HG03460 (cell line): ENCODE results near the gene RBM10.
A peak's percentile ranks its signal among the peaks of the same experiment; 100 is the strongest.

ENCODE experiments used
- ATAC-seq: cut with Tn5 transposase; IDR thresholded peaks from one replicate; pipeline ENCODE4 v1.9.1; 2021; ENCODE audit not compliant: unreplicated experiment

RBM10 gene

GRCh38 chrX:47216393-47216925, 71.4 kb downstream of the RBM10 start:
- ATAC-seq = no peak

DNA sequence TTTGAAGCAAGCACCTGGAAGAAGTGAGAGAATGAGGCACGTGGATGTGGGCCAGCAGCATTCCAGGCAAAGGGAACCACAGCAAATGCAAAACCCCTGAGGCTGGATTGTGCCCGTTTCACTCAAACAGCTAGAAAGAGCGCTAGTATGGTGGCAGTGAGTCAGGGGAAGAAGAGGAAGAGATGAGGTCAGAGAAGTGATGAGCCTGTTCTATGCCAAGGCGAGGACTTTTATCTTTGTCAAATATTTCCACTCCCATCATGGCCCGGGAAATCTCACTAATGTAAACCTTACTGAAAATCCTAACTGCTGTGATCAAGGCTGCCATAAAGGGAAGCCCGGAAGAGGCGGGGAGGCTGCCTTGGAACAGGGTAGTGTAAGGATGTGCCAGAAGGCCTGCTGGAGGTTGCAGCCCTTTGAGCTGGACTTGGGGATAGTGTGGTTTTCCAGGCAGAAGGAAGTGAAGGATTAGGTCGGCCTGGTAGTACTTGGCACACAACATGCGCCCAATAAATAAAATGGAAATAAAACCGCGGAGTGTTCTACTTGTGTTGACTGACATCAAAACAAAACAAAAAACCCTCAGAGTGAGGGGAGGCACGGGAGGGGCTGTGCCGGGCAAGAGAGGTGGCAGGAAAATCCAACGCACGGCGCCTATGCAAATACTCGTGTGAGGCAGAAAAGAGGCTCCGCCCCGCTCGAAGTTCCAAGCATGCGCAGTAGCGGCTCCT, 72.3 kb downstream of the RBM10 start:
- no peak for ATAC-seq

DNA sequence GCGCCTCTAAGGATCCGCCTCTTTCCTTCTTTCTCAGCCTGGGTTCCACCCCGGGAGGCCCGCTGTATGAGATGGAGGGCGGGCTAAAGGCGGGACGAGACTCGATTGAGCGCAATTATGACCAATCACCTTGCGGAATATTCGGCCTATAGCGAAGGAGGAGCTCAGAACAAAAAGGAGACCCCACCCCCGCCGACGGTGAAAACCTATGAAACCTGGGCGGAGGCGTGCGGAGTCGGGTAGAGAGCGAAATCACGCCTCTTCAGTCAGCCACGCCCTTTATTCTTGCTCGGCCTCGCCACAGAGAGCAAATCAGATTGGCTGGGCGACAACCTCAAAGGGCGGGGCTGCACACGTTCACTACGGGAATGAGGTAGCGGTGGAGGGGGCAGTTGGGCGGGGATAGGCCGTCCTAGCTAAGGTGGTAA, 72.8 kb downstream of the RBM10 start:
- ATAC-seq = peak; percentile 83

- ATAC-seq = peak; percentile 40
Measured at GRCh38 chrX:47218280-47218919, 73.4 kb downstream of the RBM10 start, which contains the start of gene CDK16. CDK16 (plus strand) TSS chrX:47218681; CDS start chrX:47223558, 4,877 bp downstream.

DNA sequence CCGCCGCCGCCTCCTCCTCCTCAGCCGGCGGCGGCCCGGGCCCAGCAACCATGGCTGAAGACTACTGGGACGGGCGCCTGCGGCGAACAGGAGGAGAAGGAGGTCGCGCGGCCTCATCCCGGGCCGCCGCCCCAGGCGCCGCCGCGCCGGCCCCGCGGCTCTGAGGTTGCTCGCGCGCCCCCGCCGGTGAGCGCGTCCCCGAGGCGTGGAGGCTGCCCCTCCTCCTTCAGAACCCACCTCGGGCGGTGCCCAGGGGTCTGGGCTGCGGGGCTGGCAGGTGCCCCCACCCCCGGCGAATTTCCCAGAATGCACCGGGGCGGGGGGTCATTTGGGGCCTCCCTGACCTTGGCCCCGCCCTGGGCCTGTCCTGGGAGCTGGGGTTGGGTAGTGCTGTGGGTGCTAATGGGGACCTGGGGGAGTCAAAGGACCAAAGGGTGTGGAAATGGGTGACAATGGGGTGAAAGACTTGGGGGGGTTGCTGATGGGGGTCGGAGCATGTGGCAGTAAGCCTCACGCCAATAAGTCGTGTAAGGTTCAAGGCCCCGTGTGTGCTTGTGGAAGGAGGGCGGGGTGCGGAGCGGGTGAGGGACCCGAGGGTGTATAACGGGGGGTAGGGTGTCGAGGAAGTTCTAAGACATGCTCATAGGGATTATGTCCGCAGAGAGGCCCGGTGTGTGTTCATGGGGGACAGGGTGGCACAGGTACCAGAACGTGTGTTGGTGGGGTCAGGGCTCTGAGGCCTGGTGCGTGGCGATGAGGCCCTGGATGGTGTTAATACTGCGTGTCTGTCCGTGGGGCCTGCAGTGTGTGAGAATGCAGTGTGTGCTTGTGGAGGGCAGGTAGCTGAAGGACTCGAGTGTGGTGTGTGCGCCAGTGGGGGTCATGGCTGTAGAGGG, 74.1 kb downstream of the RBM10 start:
- no peak for ATAC-seq

DNA sequence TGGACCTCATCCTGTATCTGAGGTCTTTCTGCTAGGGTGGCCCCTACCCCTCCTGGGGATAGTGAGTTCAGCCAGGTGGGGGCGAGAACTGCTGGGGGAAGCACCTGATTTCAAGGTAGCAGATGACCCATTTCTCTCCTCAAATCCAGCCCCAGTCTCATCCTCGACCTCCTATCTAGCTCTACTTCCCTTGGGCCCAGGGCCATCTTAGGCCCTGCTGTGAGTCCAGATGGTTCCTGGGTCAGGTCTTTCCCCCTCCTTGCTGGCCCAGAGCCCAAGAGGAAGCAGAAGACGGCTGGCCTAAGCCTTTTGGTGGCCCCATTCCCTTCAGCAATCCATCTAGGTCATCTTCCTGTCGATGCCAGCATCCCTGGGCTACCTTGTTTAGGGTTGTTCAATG, 76.7 kb downstream of the RBM10 start:
- no peak for ATAC-seq

- ATAC-seq = no peak
Measured at GRCh38 chrX:47222751-47223350, 77.8 kb downstream of the RBM10 start.

DNA sequence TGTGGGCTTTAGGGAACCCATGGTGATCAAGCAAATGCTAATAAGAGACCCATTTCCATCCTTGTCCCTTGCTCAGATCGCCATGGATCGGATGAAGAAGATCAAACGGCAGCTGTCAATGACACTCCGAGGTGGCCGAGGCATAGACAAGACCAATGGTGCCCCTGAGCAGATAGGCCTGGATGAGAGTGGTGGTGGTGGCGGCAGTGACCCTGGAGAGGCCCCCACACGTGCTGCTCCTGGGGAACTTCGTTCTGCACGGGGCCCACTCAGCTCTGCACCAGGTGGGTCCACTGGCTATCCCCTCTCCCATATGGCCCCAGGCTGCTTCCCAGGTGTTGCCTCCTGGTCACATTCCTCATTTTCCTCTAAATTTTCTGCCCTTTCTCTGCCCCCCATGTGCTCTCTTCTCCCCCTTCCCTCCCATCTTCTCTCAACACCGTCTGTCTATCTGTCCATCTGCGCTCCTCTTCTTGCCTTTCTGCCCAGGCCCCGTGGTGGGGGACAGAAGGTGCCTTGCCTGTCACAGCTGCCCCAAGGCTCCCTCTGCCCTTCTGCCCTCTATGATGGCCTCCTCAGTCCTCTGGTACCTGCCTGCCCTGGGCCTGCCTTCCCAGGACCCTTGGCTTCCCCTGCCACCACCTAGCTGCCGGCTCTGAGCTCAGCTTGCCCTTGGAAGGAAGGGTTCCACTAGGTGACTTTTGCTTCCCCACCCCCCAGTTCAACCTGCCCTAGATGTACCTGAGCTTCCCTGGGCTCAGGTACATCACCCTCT, 78.6 kb downstream of the RBM10 start:
- no peak for ATAC-seq

DNA sequence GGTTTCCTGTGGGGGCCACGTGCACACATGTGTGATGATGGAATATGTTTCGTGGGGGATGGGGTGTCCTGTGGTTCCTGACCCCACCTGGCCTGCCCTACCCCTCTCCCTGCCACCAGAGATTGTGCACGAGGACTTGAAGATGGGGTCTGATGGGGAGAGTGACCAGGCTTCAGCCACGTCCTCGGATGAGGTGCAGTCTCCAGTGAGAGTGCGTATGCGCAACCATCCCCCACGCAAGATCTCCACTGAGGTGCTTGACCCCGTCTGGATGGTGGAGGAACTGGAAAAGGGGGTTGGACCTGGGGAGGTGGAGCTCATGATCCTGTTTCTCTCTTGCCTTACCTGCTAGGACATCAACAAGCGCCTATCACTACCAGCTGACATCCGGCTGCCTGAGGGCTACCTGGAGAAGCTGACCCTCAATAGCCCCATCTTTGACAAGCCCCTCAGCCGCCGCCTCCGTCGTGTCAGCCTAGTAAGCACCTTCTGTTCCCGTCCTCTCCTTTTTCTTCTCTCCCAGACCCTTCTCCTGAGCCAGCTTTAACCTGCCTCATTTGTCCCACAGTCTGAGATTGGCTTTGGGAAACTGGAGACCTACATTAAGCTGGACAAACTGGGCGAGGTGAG, 79.4 kb downstream of the RBM10 start:
- ATAC-seq = no peak

DNA sequence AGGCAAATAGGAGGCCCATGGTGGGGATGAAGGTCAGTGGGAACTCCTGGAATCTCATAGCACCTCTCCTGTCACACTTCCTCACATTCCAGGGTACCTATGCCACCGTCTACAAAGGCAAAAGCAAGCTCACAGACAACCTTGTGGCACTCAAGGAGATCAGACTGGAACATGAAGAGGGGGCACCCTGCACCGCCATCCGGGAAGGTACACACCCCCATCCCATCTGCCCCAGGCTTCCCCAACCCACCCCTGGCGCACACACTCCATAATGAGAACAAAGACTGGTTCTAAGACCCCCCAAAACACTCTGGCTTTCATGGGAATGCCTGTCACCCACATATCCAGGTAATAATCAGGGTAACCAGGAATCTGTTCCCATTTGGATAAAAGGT, 79.9 kb downstream of the RBM10 start:
- ATAC-seq = no peak

- no peak for ATAC-seq
Measured at GRCh38 chrX:47226071-47226470, 81.0 kb downstream of the RBM10 start.

- no peak for ATAC-seq
Measured at GRCh38 chrX:47226531-47227333, 81.7 kb downstream of the RBM10 start.

DNA sequence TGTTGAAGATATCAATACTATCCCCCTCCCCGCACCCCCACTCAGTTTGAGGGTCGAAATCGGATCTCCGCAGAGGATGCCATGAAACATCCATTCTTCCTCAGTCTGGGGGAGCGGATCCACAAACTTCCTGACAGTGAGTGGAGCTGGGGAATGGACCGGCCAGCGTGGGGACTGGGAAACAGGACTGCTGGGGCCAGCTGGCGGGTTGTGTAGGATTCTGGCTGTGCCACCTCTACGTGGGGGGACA, 82.2 kb downstream of the RBM10 start:
- no peak for ATAC-seq

- no peak for ATAC-seq
Measured at GRCh38 chrX:47228550-47229270, 83.7 kb downstream of the RBM10 start.

DNA sequence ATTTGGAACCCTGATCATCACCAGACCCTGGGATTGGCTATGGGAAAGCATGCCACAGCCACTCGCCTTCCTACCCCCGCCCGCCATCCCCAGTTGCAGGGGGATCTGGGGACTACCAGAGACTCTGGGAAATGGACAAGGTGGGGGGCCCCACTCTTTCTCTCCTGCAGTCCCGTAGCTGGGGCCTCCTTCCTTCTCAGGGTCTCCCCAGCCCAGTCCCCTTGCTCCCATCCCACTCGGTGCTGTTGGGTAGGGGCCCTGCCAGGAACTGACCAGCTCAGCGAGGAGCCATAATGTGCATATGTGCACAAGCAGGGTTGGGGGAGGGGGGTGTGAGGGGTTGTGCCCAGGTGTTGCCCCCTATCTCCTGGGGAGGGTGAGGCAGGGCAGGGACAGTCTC, 84.4 kb downstream of the RBM10 start:
- no peak for ATAC-seq

- ATAC-seq = no peak
Measured at GRCh38 chrX:47230136-47230868, 85.3 kb downstream of the RBM10 start.

GRCh38 chrX:47231167-47231566, 86.1 kb downstream of the RBM10 start:
- no peak for ATAC-seq
